Breast epithelium (tissue), 3 donors: ENCODE data around the gene TTBK2.

Source experiments
- CTCF ChIP-seq, 3 donors: fragments of 450-650 bp; IDR thresholded peaks; one replicate each; pipeline ENCODE4 v1.5.1; 2016 to 2017; ENCODE audit warnings: antibody characterized with exemption in 3 of 3, mild to moderate bottlenecking in 3 of 3, moderate library complexity in 3 of 3
- POLR2A ChIP-seq: fragments of 450-650 bp; IDR thresholded peaks from one replicate; pipeline ENCODE4 v1.6.1; 2016; ENCODE audit warnings: antibody characterized with exemption, mild to moderate bottlenecking, moderate library complexity

- TF ChIP-seq CTCF (IDR thresholded peaks at IDR 0.05) (no peak), POLR2A (no peak)
Measured at GRCh38 chr15:42695527-42696071, 225.0 kb downstream of the TTBK2 start.
